K562 (cell line): ENCODE results near the gene BCKDK. TPM values are rescaled to one million over a fixed set of nuclear protein-coding genes. Genes with fewer than 3 reads are reported as not detected.

ENCODE experiments used
- ARID4B ChIP-seq: sonication (generic); formaldehyde crosslinking; IDR thresholded peaks from 2 replicates; pipeline ENCODE4 v1.8.0; 2022; ENCODE audit warnings: mild to moderate bottlenecking, missing genetic modification reagents
- BCL6 ChIP-seq: fragments of 250-450 bp; sonication (Bioruptor Pico); IDR thresholded peaks from 2 replicates; pipeline ENCODE4 v1.4.0; 2020
- E4F1 ChIP-seq: fragments of 250-450 bp; sonication (Bioruptor Pico); IDR thresholded peaks from 2 replicates; pipeline ENCODE4 v1.5.0; 2021; ENCODE audit warnings: mild to moderate bottlenecking, borderline replicate concordance
- EZH2 ChIP-seq: IDR thresholded peaks from 2 replicates; pipeline ENCODE4 v1.6.1; 2012; ENCODE audit warnings: low read depth, mild to moderate bottlenecking, inconsistent platforms, low read length, borderline replicate concordance
- HDAC1 ChIP-seq, 2 experiments: fragments of 450-650 bp; IDR thresholded peaks; 2 replicates each; pipeline ENCODE4 v1.6.1; 2016 to 2017; ENCODE audit warnings: inconsistent platforms in 1 of 2, mild to moderate bottlenecking in 1 of 2, moderate library complexity in 1 of 2
- HMBOX1 ChIP-seq: sonication (generic); IDR thresholded peaks from 2 replicates; pipeline ENCODE4 v1.6.1; 2016
- IFI16 ChIP-seq: fragments of 250-450 bp; sonication (Bioruptor Pico); IDR thresholded peaks from 2 replicates; pipeline ENCODE4 v2.1.2; 2022; ENCODE audit warnings: mild to moderate bottlenecking, inconsistent platforms
- SLC30A9 ChIP-seq: fragments of 250-450 bp; sonication (Bioruptor Pico); IDR thresholded peaks from 2 replicates; pipeline ENCODE4 v1.8.0; 2022; ENCODE audit warnings: mild to moderate bottlenecking, moderate library complexity
- SRSF7 ChIP-seq: fragments of 200-400 bp; formaldehyde crosslinking; optimal IDR thresholded peaks from 2 replicates; pipeline ENCODE3; 2017; ENCODE audit warnings: mild to moderate bottlenecking, low read depth, low read length
- TAL1 ChIP-seq: fragments of 450-650 bp; IDR thresholded peaks from 2 replicates; pipeline ENCODE4 v1.6.1; 2016; ENCODE audit warnings: mild to moderate bottlenecking
- U2AF1 ChIP-seq: fragments of 200-400 bp; formaldehyde crosslinking; optimal IDR thresholded peaks from 2 replicates; pipeline ENCODE3; 2017; ENCODE audit warnings: mild to moderate bottlenecking, low read depth, low read length, moderate library complexity
- XRCC4 ChIP-seq: IDR thresholded peaks from one replicate; pipeline ENCODE4 v1.6.1; 2011; ENCODE audit not compliant: insufficient read depth, insufficient read length; ENCODE audit errors: extremely low read depth
- ZBTB33 ChIP-seq: sonication (generic); formaldehyde crosslinking; IDR thresholded peaks from 2 replicates; pipeline ENCODE4 v1.8.1; 2023; ENCODE audit warnings: mild to moderate bottlenecking, missing genetic modification reagents
- ZNF197 ChIP-seq: fragments of 200-800 bp; sonication (Bioruptor generic); IDR thresholded peaks from 2 replicates; pipeline ENCODE4 v1.6.1; 2016; ENCODE audit warnings: low read depth, missing genetic modification characterization, missing compliant biosample characterization
- ZNF398 ChIP-seq: fragments of 250-450 bp; sonication (Bioruptor Pico); IDR thresholded peaks from 2 replicates; pipeline ENCODE4 v1.8.0; 2021; ENCODE audit warnings: moderate library complexity, mild to moderate bottlenecking, inconsistent platforms
- polyA plus RNA-seq, 8 experiments: library from polyadenylated mRNA; depleted of rRNA in 4 of 8; stranded (reverse) in 5 of 8; unstranded in 3 of 8; fragments of >200 nt; fragmentation: Nextera tagmentation in 2 of 8; fragmentation: Illumina TruSeq in 1 of 8; extraction: Ambion mirVana in 2 of 8; extraction: Trizol in 1 of 8; gene quantifications; 2 replicates each; pipeline versions ENCODE4 v1.2.1 to v1.2.3, GENCODE V29; 2011 to 2014; ENCODE audit warnings: inconsistent platforms in 1 of 8, missing spikeins in 1 of 8
- total RNA-seq, 7 experiments: library from RNA; depleted of rRNA in 6 of 7; stranded (reverse); fragments of >200 nt in 6 of 7; fragmentation: Illumina TruSeq in 2 of 7; extraction: Trizol in 2 of 7; gene quantifications; 2 replicates each; pipeline versions ENCODE4 v1.2.1 to v1.2.3, GENCODE V29; 2011 to 2021; ENCODE audit warnings: low replicate concordance in 1 of 7

Gene BCKDK
- total and polyA plus RNA-seq, 9 of the 15 experiments (the other 6 are each of a cell fraction or from before 2014, with no cell fraction given), result 0.58 to 34.8 (median 13.1) TPM

GRCh38 chr16:31128711-31129567, 20.8 kb downstream of the BCKDK start (continued):
- TF ChIP-seq E4F1 (CRISPR knock-in tag) (no peak), ZNF398 (CRISPR knock-in tag) (no peak), U2AF1 (no peak), XRCC4 (no peak), BCL6 (CRISPR knock-in tag) (no peak), ZNF197 (no peak), SRSF7 (no peak), HDAC1 (IDR thresholded peaks at IDR 0.05) (0 out of 4 replicates have a peak, but pooled peaks of 1 of the 2 experiments have one; percentile 38), EZH2 (no peak), IFI16 (CRISPR knock-in tag) (no peak), HMBOX1 (peak; percentile 86), ZBTB33 (CRISPR knock-in tag) (no peak), TAL1 (peak; percentile 47; the same call in 1 of the 2 replicates), ARID4B (CRISPR knock-in tag) (0 out of 2 replicates have a peak, but pooled peaks have one; percentile 29), SLC30A9 (CRISPR knock-in tag) (no peak)
